Right renal pelvis (tissue), 4 donors: ENCODE results near the gene CCDC12. TPM values are rescaled to one million over a fixed set of nuclear protein-coding genes. Genes with fewer than 3 reads are reported as not detected.
"Not testable (repeated sequence)": the region's sequence is repeated elsewhere in the genome, so short reads cannot be mapped to it uniquely, and the experiment has no call there.

ENCODE experiments used
- DNase-seq, 4 donors: peaks; one replicate each; pipeline ENCODE4 v3.0.0-alpha.2; 2013; ENCODE audit warnings: low read depth in 4 of 4, low spot score in 3 of 4, missing footprints in 1 of 4
- polyA plus RNA-seq, 4 donors: library from polyadenylated mRNA; unstranded; fragments of 120-200 nt; gene quantifications; one replicate each; pipeline ENCODE4 v1.2.1, GENCODE V29; 2013; ENCODE audit not compliant: insufficient read length in 4 of 4

The CCDC12 gene
- polyA plus RNA-seq, 4 donors, result 45.9 to 60.6 (median 51.2) TPM

DNA sequence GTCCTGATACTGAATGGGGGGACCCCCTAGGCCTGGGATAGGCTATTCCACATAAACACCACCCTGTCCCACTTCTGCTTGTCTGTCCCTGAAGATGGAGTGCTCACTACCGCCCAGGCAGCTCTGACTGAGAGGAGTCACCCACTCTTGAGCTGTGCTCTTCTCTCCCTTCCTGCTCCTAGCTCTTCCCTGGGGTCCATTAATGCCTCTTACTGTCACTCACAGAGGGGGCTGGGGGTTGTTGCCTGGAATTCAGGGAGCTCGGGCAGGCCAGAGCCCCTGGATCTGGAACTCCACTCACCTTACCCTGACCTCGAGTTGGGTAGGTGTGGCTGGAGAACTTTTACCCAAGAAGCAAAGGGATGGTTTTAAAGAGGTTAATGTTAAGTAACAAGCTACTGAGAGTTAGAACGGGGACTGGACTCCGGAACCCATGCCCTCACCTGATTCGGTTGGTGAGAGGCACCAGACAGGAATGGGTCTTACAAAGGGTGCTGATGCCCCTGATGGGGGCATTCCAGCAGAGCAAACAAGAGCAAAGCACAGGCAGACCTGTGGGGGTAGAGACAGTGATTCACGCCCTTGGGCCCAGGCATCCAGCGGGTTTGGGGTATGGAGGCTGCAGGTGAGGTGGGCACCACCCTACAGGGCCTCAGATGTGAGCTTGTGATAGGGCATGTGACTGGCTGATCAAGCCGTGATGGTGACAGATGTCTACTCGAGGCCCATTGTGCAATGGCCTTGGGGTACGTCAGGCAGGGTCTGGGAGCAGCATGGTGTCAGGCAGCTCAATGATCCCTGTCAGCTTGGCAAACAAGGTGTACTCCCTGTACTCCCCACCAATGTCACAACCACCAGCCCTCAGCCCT, 8.3 kb upstream of the CCDC12 start:
- no peak for DNase-seq

DNA sequence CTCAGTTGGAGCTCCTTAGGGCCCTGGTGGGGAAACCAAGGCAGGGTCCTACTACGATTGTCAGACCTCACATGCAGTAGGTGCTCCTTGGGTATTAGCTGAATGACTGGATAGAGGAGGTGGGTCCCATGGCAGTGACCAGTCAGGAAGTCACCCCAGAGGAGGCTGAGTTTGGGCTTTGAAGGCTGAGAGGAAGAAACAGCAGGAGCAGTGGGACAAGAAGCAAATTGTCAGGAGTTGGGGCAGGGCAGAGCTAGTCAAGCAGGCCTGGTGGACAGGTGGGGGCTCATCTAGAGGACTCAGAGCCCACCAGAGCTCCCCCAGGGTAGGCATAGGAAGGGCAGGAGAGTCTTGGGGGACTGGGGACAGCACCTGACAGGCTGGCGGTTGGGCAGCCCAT, 6.0 kb upstream of the CCDC12 start:
- no peak for DNase-seq

DNA sequence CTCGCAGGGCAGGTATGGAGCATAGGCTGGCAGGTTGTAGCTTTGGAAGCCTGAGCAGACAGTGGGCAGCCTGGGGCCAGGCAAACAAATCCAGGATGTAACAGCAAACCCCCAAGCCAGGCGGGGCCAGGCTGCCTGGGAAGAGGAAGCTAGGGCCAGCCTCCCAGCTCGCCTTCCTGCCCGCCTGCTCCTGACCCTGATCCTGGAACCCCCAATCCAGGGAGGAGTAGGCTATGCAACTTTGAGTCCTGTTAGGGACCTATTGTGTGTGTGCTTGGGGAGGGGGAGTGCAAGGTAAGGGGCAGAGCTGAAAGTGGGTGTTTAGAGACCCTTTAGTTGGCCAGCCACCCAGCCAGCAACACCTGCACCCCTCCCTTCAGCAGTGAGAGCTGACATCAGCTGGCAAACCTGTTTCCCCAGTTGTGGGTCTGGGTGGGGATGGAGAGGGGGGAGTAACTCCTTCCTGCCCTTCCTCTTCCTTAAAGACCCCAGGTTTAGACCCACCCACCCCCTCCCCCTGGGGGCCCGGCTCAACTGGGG, 5.5 kb upstream of the CCDC12 start:
- DNase-seq, result peak in 1 of 4 donors; percentile 51

DNA sequence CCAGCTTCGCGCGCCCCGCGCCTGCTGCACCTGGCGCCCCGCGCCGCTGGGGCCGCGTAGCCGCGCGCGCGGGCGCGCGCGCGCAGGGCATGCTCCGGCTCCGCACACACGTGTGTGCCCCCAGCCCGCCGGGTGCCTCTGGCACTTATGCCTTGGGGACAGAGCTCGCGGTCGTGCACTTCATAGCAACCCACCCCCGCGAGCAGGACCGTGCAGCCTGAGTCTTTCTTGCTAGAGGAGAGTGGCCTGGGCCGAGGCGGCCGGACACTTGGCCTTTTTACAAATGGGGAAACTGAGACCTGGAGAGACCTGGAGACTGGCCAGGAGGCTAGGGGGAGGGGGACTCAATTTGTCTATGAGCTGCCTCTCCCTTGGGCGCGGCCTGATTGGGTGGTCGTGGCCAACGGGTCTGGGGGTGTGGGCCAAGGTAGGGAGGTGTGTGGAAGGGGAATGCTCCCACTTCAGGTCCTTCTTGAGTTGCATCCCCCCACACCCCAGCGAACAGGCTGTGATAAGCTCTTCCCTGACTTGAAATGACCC, 3.5 kb upstream of the CCDC12 start:
- DNase-seq, result no peak

DNA sequence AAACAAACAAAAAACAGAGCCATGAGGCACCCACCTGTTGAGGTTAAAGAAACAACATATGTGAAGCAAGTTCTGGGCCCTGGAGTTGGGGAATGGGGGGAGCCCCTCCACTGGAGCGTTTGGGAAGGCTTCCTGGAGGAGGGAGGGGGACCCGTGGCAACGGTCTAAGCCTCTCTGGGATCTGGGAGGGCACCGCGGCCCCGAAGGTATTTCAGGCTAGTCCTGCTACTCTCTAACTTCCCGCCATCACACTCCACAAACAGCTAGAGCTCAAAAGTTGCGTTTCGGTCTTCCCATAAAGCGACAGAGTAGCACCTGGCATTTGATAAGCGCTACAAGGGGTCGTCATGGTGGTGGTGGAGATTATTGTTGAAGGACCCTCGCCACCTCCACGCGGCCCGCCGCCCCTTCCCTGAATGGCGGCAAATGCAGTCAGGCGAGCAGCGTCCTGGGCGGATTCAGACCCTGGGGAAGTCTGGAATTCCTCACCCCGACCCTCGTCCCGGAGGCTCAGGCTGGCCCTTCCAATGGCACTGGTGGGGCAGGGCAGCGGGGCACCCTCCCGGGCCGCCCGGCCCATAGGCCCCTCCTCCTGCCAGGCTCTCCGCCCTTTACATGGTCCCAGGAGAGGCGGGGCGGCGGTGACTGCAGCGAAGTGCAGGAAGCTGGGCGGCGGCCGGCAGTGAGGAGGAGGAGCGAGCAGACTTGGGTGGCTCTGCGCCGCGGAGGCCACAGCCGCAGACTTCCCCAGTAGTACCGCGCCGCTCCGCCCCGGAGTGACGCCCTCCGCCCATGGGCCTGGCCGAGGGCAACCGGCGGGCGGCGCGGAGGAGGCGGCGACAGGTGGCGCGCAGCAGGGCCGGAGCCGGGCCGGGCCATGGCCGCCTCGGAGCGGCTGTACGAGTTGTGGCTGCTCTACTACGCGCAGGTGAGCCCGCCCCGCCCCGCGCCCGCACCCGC, 2.7 kb upstream of the CCDC12 start, which contains the start of gene NBEAL2:
Gene NBEAL2, plus strand, starts transcription at position 682 of the 960 bp plus-strand sequence. Its CDS starts 196 bp downstream, at position 878.
- DNase-seq, result peak in 3 of 4 donors; percentile 65 to 75 (median 70)

DNA sequence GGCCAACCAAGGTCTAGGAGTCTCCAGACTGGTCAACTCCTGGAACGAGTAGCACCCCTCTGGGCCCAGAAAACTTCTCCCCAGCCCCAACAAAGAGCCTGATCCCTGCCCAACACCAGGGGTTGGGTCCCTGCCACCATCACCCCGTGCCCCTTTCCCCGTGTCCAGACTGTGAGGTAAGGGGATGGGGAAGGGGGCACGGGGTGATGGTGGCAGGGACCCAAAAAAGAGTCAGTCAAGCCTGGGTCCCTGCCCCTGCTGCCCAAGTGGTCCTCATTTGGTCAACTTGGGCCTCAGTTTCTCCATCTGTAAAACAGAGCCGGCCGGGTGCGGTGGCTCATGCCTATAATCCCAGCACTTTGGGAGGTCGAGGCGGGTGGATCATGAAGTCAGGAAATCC, 1.8 kb upstream of the CCDC12 start:
- no peak for DNase-seq

DNA sequence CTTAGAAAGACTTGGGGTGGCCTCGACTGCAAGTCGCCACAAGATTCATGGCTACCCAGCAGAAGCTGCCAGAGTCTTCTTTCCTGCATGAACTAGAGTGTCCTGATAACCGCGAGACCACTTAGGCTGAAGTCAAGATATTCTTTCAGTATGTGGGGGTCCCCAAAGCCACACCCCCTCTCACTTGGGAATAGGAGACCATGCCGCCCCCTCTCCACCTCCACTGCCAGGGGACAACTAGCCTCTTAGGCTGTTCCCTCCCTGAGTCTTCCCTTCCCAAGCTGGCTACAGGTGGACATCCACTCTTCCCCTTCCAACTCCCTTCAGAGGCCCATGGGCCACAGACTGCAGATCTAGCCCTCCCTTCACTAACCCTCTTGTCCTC, 1.3 kb upstream of the CCDC12 start:
- no peak for DNase-seq

DNA sequence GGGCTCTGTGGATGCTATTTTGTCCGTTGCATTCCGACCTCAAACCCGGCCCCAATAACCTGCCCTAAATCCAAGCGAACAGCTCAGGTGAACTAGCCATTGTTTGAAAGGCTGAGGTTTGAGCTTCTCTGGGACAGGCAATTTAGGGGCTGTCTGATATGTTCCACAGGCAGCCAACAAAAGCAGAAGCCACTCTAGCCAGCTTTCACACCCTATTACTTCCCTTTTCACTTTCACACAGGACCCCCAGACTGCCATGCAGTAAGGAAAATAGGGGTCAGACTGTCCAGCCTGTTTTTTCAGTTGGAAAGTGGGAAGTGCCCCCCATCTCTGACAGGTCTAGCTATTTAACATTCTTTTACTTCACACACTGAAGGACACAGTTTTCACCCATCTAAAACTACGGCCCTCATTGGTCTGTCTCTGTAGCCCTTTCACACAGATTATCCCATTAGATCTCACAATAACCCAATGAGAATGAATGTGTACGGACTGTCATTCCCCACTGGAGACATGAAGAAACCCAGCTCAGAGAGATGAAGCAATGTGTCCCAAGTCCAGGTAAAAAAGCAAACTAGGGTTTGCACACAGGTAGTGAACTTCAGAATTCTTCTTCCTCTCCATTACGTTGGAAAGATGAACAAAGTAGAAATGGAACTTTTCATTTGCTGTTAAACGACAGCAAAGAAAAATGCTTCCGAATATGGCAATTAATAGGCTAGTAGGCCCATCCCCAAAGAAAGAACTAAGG, 1.9 kb downstream of the CCDC12 start:
- no peak for DNase-seq

DNA sequence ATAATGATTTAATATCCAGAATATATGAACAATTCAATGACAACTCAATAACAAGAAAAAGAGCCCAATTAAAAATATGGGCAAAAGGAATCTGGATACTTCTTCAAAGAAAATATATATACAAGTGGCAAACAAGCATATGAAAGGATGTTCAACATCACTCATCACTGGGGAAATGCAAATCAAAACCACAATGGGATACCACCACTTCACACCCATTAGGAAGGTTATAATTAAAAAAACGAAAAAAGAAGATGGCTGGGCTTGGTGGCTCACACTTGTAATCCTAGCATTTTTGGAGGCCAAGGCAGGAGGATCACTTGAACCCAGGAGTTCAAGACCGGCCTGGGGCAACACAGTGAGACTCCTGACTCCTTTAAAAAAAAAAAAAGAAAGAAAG, 4.1 kb downstream of the CCDC12 start:
- DNase-seq, result no peak

DNA sequence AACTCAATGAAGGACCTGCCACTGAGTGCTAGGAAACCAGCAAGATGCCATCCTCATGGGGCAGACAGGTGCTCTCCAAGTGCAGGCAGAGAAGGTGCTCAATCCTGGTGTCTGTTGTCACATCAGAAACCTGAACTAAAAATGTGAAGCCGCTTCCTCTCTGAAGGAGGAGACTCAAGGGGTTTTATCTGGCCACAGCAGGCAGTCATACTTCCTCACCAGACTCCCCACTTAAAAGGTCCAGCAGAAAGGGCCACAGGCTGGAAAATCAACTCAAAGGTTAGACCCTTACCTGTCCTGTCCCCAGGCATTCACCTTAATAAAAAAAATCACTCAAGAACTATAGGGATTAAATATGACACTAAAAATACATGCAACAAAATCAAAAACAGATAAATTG, 4.8 kb downstream of the CCDC12 start:
- no peak for DNase-seq

DNA sequence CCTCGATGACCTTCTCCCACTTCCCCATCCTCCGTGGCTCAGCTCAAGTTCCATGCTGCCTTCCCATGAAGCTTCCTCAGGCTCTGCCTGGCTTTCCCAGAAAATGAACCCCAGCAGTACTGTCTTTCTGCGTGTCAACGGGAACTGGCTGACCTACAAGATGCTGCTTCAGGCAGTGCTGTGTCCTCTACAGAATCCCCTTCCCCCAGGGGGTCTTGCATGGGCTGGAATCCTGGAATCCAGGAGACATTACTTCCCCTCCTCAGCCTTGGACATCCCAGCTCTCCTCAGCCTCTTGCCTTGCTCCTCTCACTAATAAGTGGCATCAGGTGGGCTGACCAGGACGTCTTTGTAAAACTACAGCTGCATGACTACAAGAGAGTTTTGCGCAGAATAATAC, 5.4 kb downstream of the CCDC12 start:
- DNase-seq, result no peak

DNA sequence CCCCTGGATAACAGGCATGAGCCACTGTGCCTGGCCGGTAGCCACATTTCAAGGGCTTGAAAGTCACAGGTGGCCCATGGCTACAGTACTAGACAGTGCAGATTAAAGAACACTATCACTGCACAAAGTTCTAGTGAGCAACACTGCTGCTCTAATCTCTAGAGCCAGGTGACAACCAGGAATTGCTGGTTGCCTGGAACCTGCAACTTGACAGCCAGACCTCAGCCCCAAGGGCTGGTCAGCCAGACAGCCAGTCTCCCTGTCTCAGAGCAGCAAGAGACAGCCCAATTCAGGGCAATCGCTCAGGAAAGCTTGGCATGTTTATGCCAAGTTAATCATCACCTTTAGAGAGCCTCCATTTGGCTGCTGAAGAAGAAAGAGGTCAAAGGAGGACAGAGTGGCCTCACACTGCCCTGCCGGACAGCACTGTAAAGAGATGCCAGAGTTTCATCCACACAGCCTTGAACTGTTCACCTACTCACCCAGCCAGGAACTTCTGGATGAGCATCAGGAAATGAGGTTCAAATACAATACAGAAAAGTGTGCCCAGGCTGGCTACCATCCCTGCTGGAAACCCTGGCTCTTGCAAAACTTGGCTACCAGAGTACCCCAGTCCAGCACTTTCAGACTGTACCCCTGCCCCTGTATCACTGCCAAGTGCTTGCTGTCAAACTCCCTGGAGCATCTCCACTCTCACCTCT, 6.0 kb downstream of the CCDC12 start:
- no peak for DNase-seq

DNA sequence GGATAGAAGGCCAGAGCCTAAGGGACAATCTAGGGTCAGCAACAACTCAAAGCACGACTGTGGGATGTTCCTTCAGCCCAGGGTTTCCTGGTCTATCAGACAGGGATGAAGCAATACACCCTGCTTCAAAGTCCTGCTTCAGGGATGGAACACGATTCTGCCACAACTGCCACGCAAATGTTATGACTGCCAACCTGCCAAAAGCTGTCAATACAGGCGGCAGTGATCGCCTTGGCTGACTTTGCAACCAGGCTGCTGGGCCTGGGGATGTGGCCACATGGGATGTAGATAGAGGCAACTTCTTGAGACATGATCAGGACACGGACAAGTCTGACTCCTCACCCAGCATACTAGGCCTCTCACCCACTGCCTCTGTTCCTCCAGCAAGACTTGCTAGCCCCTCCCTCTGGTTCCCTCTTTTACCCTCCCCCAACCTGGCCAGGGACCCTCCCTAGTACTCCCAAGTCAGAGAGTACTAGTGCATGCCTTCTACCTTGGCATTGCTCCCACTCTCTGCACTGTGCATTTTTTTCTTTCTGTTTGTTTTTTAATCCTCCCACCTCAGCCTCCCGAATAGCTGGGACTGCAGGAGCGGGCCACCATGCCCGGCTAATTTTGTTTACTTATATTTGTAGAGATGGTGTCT, 7.6 kb downstream of the CCDC12 start:
- no peak for DNase-seq

DNA sequence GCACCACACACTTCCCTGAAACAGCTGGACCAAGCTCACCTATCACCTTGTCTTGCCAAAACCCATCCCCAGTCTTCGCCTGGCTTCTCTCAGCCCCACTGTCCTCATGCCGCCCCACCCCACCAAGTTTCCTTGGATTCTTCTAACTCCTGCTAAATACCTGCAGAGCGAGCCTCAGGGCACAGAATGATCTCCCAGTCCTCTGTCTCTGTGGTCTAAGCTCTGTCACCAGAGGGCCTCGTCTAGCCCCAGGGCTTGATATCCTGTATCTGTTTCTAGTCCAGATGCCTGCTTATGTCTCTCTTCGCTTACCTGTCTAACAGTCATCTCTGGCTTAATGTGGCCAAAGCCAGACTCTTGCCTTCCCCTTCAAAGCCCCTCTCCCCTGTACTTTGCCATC, 9.7 kb downstream of the CCDC12 start:
- no peak for DNase-seq

DNA sequence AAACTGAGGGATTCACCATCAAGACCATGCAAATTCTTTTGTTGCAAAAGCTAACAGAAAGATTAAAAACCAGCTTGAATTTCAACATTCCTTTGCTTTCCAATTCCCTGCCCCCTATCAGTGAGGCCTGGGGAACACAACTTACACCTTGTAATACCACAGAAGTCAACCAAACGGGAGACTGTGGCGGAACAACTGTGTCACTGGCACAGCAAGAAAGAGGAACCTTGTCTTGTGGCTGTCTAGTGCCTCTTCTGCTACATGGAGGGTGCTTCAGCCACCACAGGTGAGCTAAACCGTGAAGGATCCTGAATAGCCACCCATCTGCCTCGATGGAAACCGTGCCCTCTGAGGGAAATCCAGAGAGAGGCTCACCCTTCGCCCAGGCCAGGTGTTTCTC, 11.4 kb downstream of the CCDC12 start:
- DNase-seq, result no peak

DNA sequence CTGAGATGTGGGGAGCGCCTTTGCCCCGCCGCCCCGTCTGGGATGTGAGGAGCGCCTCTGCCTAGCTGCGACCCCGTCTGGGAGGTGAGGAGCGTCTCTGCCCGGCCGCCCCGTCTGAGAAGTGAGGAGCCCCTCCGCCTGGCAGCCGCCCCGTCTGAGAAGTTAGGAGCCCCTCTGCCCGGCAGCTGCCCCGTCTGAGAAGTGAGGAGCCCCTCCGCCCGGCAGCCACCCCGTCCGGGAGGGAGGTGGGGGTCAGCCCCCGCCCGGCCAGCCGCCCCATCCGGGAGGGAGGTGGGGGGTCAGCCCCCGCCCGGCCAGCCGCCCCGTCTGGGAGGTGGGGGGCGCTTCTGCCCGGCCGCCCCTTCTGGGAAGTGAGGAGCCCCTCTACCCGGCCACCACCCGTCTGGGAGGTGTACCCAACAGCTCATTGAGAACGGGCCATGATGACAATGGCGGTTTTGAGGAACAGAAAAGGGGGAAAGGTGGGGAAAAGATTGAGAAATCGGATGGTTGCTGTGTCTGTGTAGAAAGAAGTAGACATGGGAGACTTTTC, 12.4 kb downstream of the CCDC12 start:
- DNase-seq, result not testable (repeated sequence)

DNA sequence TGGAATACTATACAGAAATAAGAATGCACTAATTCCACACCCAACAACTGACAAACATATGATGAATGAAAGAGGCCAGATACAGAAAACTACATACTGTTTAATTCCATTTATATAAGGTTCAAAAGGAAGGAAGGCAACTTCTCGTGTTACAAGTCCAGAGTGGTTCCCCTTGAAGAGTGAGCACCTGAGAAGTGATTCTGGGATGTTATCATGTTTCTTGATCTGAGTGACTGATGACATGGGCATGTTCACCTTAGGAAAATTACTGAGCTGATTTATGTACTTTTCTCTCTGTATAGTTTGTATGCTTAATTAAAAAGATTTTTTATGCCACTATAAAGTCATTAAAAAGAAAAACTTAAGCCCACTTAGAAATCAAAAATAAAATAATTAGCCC, 13.6 kb downstream of the CCDC12 start:
- DNase-seq, result no peak

DNA sequence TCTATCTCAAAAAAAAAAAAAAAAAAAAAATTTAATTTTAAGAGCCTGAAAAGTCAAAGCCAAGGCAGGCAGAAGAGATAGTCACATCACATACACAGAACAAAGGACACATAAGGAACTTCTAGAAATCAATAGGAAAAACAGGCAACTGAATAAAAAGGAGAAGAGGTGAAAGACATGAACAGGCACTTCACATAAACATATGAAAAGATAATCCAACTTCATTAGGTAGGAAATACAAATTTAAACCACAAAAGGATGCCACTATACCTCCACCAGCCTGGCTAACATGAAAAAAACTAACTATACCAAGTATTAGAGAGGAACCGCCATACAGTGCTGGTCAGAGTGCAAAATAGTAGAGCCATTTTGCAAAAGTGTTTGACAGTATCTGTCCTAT, 14.1 kb downstream of the CCDC12 start:
- DNase-seq, result no peak

DNA sequence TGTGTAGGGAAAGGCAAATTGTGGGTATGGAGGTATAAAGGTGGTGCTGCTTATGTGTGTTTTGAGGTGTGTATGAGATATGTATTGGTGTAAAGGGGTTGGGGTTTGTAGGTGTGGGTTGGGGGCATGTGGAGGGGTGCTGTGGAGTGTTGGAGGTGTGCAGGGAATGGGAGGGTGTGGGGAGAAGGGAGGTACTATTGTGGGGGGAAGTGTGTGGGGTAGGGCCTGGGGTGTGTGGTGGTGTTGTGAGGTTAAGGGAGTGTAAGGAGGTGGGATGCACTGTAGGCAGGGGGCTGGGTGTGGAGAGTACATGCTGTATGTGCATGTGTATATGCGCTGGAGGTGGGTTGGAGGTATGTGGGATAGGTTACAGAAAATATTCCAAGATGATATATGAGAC, 15.7 kb downstream of the CCDC12 start:
- DNase-seq, result no peak
